ENCODE measurements around the gene TSHR. TPM values are rescaled to one million over a fixed set of nuclear protein-coding genes. Genes with fewer than 3 reads are reported as not detected.
"Not testable (repeated sequence)": the region's sequence is repeated elsewhere in the genome, so short reads cannot be mapped to it uniquely, and the experiment has no call there.

The TSHR gene
- total RNA-seq, 3 donors from 2014 or later: 0.60 TPM; not detected in 2

GRCh38 chr14:81113176-81113575, 157.8 kb downstream of the TSHR start:
- Histone ChIP-seq H3K4me1 (ENCODE audit: low read depth) (no peaks in the 10 kb centered on the region), H3K9me3 (no peaks in the 10 kb centered on the region), H3K36me3 (ENCODE audit: low read depth) (no peaks in the 10 kb centered on the region), H3K4me3 (no peak overlapping the region)
- intact Hi-C loops (cut with DNase I, micrococcal nuclease): no loop called here
- ATAC-seq (no peak), DNase-seq (no peak)
- TF ChIP-seq CTCF (IDR thresholded peaks at IDR 0.05): no peak

- intact Hi-C loops (cut with DNase I, micrococcal nuclease); DNase-seq; H3K4me3 ChIP-seq; H3K36me3 ChIP-seq (ENCODE audit: low read depth); ATAC-seq; H3K4me1 ChIP-seq (ENCODE audit: low read depth); H3K9me3 ChIP-seq: not testable (repeated sequence)
Observed at GRCh38 chr14:81113945-81114820, 158.8 kb downstream of the TSHR start.

- no peak for TF ChIP-seq CTCF (IDR thresholded peaks at IDR 0.05)
- intact Hi-C loops (cut with DNase I, micrococcal nuclease): no loop called here
- no peak overlapping the region for H3K4me3 ChIP-seq
- DNase-seq: no peak
- ATAC-seq: no peak
- H3K9me3 ChIP-seq: no peaks in the 10 kb centered on the region
- no peaks in the 10 kb centered on the region for H3K4me1 ChIP-seq (ENCODE audit: low read depth)
- no peaks in the 10 kb centered on the region for H3K36me3 ChIP-seq (ENCODE audit: low read depth)
Observed at GRCh38 chr14:81120501-81120900, 165.1 kb downstream of the TSHR start.

GRCh38 chr14:81122326-81122725, 166.9 kb downstream of the TSHR start:
- ATAC-seq (no peak), DNase-seq (no peak)

GRCh38 chr14:81123811-81124210, 168.4 kb downstream of the TSHR start:
- Histone ChIP-seq H3K4me3 (no peak overlapping the region), H3K9me3 (no peaks in the 10 kb centered on the region), H3K4me1 (ENCODE audit: low read depth) (no peaks in the 10 kb centered on the region), H3K36me3 (ENCODE audit: low read depth) (no peaks in the 10 kb centered on the region)
- no peak for DNase-seq
- intact Hi-C loops (cut with DNase I, micrococcal nuclease): no loop called here
- ATAC-seq: no peak
- no peak for TF ChIP-seq CTCF (IDR thresholded peaks at IDR 0.05)

More at GRCh38 chr14:81122326-81122725, 166.9 kb downstream of the TSHR start:
- Histone ChIP-seq H3K4me1 (ENCODE audit: low read depth) (no peaks in the 10 kb centered on the region), H3K36me3 (ENCODE audit: low read depth) (no peaks in the 10 kb centered on the region), H3K9me3 (no peaks in the 10 kb centered on the region), H3K4me3 (no peak overlapping the region)
- no peak for TF ChIP-seq CTCF (IDR thresholded peaks at IDR 0.05)
- intact Hi-C loops (cut with DNase I, micrococcal nuclease): no loop called here

- no peak for ATAC-seq
- no peaks in the 10 kb centered on the region for H3K36me3 ChIP-seq (ENCODE audit: low read depth)
- no peaks in the 10 kb centered on the region for H3K9me3 ChIP-seq
- intact Hi-C loops (cut with DNase I, micrococcal nuclease): no loop called here
- DNase-seq: no peak
- TF ChIP-seq CTCF (IDR thresholded peaks at IDR 0.05): no peak
- no peak overlapping the region for H3K4me3 ChIP-seq
- no peaks in the 10 kb centered on the region for H3K4me1 ChIP-seq (ENCODE audit: low read depth)
Observed at GRCh38 chr14:81125536-81125935, 170.1 kb downstream of the TSHR start.

Data from mucosa of descending colon (tissue), 3 donors.